GM04504 (cell line): ENCODE measurements around the gene MRPS27.

Source experiments
- DNase-seq: peaks from one replicate; pipeline ENCODE4 v3.0.0-alpha.2; 2012; ENCODE audit warnings: low read depth

The MRPS27 gene

DNA sequence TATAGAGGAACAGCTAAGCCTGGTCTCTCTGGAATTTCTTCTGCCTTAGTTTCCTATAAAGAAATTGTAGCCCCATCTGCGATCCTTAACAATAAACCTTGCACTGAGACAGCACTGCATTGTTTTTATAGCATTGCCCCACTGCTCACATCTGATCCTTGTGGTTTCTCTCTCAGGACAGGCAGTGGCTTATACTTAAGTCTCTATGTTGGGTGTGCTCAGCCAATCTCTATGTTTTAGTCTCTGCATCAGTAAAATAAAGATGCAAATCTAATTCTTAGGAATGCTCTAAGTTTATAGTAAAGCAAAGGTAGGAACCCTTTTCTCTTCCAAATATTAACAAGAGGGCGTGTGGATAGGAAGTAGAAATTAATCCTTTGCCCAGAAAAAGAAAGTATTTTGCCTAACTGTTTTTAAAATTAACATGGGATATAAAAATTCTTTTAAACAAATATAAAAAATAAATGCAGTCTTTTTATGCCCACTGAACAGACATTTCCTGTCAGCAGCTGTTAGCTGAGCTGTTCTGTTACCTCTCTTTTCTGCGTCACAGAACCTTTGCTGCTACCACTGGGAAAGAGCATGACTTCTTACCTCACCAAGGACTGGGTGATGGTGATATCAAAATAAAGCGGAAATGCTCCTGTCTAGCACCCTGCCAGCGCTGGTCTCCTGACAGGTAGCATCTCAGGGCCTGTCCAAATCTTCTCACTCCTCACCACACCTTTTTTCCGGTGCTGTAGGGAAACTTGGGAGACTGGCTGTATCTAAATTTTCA lies 29.5 kb downstream of the MRPS27 start:
- DNase-seq: no peak

DNA sequence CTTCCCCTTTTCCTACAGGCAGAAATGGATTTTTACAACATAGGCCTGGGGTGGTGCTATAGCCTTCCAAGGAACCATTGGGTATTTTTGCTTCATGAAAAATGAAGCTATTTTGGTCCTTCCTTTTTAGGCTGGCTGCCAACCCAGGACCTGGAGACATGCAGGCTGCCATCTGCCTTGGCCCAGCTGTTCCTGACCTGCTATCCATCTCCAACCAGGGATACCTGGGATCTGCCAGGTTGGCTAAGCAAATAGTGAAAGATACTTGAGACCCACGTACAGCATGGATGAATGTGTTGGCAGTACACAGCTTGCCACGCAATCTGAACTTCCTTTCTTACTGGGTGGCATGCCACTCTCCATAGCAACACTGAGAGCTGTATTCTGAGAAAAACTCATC lies 31.1 kb downstream of the MRPS27 start:
- no peak for DNase-seq

DNA sequence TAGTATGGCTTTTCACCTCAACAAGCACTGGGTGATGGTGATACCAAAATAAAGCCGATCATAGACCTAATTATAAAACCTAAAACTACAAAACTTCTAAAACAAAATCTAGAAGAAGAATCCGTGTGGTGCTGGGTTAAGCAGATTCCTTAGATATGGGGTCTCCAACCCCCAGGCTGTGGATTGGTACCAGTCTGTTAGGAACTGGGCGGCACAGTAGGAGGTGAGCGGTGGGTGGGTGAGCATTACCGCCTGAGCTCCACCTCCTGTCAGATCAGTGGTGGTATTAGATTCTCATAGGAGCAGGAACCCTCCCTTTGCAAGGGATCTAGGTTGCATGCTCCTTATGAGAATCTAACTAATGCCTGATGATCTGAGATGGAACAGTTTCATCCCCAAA lies 33.2 kb downstream of the MRPS27 start:
- no peak for DNase-seq

DNA sequence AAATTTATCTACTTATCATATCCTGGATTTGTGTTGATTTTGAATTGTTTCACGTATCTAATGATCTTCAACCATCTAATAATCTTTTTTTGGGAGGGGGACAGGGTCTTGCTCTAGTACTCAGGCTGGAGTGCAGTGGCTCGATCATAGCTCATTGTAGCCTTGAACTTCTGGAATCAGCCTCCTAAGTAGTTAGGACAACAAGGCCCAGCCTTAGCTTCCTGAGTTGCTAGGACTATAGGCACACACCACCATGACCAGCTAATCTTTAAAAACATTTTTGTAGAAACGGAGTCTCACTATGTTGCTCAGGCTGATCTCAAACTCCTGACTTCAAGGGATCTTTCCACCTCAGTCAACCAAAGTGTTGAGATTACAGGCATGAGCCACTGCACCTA lies 34.6 kb downstream of the MRPS27 start:
- DNase-seq: no peak

DNA sequence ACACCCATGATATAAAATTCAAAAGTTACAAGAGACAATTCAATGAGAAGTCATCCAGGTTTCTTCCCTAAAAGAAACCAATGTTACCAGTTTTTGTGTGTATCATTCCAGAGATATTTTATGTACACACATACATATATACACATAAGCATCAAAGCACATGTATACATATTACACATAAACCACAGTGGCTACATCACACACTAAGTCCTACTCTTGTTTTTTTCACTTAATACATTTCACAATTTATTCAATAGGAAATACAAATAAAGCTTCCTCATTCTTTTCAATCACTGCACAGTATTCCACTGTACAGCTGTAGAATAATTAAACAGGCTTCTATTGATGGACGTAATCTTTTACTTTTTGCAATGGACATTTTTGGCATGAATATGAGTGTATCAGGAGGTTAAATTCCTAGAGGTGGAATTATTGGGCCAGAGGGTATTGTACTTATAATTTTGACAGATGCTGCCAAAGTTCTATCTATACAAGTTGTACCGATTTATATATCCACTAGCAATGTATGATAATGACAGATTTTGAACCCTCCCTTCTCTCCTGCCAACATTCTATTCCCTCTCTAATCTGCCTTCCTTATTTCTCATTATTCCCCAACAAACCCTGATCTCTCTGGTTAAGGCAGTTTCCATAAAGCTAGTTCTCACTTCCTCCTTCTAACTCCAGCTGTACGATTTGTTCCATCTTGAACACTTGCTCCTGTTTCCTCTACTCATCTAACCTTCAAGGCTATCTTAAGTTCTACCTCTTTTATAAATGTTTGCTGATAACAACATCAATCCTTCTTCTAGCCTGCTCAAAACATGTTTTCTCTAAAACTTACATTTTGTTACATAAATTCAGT lies 35.2 kb downstream of the MRPS27 start:
- DNase-seq: no peak

DNA sequence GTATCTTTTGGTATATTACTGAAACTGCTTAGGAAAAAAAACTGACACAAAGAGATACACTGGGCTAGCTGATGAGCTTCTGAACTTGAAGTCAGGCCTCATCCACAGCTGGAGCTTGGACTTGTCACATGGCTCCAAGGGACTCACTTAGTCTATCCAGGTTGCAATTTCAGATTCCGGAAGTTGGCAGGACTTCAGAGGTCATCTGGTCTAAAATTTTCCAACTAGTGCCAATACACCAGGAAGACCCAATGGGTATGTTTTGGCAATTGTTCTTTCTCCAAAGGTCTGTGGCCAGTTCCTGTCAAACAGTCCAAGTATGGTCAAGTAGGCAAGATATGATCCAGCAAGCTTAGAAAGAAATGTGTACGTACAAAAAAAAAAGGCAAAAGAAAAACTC lies 36.7 kb downstream of the MRPS27 start:
- no peak for DNase-seq

DNA sequence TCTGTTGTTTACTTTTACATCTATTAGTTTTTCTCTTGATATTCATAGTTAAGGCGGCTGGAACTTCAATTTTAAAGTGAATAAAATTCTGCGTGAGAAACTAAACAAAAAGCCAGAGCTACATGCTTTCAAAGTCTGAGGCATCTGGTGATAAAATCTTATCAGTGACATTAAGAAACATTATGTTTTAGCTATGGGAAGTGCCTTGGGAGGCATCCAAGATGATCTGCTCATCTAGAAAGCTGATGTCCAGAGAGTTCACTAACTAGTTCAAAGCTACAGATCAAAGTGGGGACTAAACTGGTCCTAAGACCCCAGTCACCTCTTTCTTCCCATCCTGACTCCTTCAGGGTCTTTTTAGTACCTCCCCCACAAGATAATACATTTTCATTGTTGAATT lies 37.2 kb downstream of the MRPS27 start:
- no peak for DNase-seq

DNA sequence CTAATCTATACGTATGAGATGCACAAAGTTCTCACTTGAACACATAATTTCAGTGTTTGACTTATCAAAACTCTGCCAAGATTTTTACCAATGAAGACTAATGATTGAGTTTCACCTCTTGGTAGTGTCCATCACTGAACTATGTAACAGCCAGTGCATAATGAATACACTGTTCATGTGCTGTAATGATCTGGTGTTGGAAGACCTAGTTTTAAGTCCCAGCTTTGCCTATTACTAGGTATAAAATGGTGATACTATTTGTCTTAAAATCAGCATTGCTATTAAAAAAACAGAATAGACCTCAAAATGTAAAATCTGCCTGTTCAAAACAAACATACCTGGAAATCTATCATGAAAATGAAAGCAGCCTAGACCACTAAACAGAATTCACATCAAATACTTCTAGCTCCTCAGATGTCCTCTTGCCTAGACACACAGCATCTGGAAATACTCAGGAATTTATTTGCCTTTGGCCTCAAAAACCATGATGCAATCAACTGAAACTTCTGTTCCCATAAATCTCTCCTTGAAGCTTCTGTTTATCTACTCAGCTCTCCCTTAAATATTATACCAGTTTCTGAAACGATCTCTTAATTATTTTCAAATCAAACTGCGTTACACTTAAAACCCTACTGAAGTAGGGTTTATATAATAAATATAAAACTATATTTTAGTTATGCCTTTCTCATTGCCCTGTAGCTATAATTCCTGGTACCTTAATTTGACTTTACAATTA lies 38.1 kb downstream of the MRPS27 start:
- peak; percentile 77 for DNase-seq

DNA sequence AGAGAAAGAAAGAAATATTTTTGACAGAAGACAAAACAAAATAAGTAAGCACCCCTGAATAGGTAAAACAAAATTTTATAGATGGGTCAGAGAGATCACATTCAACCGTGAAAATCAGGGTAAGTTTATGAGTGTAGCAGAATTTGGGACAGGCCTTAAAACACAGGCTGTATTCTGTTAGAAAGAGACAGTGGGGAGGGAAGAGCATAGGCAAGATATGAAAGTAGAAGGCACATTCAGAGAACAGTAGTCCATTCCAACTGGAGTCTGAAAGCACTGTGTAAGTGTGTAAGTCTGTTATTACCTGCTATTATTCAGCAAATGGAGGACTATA lies 38.6 kb downstream of the MRPS27 start:
- no peak for DNase-seq

DNA sequence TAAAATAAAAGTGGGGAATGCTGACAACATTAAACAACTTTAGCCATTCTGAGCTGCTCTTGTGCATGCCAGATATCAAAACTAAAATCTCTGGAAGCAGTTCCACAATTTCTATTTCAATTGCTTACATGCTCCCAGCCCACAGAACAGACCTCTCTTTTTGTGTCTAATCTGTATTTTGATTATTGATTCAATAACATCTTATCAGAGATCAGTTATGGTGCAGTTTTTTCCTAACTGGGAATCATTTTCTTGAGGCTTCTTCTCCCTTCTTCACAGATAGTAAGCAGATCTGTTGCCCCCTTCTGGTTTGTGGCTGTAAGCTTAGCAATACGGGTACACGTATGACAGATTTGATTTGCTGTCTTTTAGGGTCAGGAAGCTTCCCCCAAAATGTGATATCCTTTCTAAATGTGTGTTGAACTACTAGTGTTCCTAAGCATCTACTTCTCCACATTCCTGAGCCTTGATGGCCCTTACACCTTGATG lies 39.4 kb downstream of the MRPS27 start:
- DNase-seq: no peak

DNA sequence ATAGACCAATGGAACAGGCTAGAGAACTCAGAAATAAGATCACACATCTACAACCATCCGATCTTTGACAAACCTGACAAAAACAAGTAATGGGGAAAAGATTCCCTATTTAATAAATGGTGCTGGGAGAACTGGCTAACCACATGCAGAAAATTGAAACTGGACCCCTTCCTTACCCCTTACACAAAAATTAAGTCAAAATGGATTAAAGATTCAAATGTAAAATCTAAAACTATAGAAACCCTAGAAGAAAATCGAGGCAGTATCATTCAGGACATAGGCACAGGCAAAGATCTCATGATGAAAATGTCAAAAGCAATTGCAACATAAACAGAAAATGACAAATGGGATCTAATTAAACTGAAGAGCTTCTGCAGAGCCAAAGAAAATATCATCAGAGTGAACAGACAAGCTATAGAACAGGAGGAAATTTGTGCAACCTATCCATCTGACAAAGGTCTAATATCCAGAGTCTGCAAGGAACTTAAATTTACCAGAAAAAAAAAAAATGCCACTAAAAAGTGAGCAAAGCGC lies 43.8 kb downstream of the MRPS27 start:
- no peak for DNase-seq

DNA sequence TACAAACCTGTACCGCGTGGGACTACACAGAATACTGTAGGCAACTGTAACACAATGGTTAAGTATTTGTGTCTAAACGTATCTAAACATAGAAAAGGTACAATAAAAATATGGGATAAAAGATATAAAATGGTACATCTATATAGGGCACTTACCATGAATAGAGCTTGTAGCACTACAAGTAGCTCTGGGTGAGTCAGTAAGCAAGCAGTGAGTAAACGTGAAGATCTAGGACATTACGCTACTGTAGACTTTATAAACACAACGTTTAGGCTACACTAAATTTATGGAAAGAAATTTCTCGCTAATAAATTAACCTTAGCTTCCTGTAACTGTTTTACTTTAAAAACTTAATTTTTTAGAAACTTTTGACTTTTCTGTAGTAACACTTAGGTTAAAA lies 46.5 kb downstream of the MRPS27 start:
- DNase-seq: no peak

DNA sequence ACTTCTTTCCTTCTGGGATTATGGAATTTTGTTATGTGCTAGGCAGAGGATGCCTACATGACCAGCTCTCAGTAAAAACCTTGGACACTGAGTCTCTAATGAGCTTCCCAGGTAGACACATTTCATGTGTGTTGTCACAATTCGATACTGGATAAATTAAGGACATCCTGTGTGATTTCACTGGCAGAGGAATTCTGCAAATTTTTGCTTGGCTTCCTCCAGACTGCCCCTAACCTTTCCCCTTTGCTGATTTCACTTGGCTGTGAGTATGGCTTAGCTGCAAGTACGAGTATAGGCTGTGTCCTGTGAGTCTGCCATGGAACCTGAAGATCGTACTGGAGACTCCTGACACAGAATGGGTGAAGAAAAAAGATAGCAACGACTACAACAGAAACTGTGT lies 47.6 kb downstream of the MRPS27 start:
- no peak for DNase-seq

DNA sequence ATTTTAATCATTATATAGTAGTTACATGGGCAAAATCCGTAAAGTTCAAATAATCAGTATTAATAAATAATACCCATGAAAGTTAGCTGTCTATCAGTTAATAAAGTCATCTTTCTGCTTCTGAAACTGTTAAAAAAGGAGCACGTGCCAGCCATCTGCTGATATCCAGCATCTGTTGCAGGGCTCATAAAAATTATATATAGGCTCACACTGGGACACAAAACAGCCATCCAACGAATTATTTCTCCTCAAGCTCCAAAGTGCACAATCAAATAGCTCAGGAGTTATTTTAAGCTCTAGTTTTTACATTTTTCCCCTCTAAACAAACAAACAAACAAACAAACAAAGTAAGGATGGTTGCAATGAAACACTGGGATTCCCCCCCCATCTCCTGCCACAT lies 48.3 kb downstream of the MRPS27 start:
- no peak for DNase-seq

DNA sequence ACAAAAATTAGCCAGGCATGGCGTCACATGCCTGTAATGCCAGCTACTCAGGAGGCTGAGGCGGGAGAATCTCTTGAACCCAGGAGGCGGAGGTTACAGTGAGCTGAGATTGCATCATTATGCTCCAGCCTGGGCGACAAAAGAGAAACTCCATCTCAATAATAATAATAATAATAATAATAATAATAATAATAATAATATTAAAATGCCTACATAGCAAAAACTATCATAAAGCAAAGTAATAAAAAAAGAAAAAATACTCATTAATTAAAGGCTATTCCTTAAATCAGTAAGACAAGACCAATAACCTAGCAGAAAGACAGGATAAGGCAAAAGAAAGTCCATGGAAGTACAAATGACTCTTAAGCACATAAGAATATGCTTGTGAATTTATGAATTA lies 50.0 kb downstream of the MRPS27 start:
- no peak for DNase-seq

DNA sequence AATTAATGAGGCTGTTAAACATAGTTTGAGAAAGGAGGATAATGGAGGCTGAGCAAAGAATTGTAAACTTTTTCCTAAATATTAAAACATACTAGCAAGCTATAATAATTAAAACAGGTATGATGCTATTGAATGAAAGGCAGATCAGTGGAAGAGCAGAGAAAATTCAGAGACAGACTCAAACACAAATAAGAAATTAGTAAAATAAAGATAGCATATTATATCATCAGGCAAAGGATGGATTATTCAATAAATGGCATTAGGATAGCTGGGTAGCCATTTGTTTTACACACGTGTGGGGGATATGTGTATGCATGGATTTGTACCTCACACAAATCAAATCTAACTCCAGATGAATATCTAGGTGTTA lies 50.6 kb downstream of the MRPS27 start:
- DNase-seq: no peak

DNA sequence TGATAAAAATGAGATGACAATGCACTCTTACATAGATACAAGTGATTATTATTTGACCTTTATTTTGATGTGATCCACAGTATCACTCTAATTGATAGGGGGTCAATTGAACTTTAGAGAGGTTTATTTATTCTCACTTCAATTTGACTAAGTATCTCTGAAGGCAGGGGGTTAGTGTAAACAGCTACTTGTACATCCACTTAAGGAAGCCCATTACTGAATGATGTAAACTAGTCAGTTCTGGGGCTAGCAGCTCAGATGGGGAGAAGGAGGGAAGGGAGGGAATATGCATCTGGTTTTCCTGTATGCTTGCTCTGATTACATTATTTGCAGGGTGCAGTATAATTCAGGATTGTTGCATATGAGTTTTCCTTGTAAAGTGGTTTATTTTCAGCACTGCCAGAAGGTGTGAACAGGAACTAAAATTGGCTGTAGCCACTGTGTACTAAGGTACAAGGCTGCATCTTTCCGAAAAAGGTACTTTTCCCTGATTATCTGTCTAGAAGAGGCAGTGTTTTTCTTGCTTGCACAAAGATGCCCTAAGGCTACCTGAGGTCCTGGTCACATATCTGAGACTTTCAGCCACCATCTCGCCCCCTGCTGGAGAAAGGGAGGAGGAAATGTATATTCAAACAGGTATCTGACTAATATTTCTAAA lies 51.2 kb downstream of the MRPS27 start:
- DNase-seq: no peak

DNA sequence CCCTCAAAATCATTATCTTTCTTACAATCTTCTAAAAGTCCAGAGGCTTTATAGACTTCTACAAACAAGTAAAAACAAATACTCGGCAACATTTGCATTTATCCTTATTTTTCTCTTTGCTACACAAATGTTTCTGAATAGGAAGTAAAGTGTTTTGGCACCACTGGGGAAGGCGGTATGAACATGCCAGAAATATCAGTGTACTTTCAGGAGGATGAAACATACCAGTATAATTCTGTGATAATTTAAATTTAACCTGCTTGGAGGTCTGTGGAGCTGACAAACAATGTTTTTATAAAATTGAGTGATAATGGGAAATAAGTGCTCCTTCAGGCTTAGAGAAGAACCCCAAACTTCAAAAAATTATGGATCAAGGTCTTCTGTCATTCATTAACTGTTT lies 51.8 kb downstream of the MRPS27 start:
- no peak for DNase-seq

DNA sequence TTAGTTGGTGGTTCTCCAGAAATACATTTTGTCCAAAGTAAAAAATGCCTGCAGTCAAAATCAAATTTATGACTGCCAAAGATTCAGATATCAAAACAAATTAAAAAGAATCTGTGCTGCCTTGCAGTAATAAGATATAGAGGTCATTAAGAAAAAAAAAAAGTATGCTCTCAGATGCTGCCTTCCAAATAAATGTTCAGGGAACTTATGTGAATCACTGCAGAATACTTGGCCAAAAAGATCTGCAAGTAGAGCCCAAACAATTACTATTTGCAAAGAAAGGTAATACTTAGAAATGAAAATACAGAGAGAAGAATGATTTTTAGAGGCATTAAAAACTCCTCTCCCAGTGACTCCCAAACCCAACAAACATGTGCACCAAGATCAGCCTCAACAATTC lies 52.4 kb downstream of the MRPS27 start:
- DNase-seq: no peak

DNA sequence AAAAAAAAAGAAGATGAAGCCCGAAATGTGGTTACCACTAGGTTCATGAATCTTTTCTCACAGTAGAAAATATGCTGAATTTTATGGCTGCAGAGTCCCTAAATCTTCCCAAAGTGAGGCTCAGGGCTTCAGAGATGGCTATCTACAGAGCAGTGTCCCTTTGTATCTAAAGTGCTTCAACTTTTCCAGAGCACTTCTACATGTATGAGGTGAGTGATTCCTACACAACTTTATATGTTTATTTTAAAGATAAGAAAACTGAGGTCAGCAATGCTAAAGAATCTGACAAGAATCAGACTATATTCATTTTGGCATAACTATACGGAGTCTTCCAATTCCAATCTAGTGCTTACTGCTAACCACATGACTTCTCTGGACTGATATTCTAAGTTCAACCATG lies 53.2 kb downstream of the MRPS27 start:
- DNase-seq: no peak

DNA sequence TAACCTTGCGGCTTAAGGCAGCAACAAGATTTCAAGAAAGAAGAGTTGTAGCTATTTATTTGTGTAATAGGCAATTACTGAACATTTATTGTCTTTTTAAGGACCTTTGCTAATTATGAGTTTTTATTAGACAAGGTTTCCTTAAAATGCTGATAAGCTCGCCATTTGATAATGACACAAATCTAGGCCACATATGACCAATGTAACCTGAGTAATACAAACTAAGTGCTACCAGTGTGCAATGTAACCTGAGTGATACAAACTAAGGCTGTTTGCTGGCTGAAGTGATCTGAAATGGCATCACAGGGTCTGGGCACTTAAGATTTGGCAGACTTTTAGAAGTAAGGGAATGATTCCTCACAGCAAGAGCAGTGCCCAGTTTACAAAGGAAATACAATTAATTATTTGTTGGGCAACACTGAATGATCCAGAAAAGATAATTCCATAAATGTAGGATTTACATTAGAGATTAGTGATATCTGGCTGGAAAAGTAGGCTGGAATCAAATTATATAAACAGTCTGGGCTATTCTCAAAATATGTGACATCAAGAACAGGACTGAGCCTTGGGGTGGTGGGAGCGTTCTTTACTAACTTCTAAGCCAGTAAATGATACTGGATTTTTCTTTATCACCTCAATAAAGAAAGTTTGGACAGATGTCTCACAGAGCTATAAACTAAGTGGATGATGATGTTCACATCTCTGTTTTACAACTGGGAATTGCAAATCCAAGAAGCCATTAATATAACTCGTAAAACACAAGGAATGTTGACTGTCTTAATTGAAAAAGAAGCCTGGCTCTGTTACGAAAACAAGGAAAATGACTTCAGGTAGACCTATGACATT lies 54.8 kb downstream of the MRPS27 start:
- DNase-seq: no peak
